Stimulated activated naive B cell treated with anti-CD40 and anti-IgM and Interleukin-4, amounts not matched to agents 10 μg/mL and 1 μg/mL and 100 μg/mL, for 72 hours (primary cell): ENCODE results near the gene P2RY12.

ENCODE experiments used
- ATAC-seq, 2 donors: fragments of 150-1000 bp; cut with Tn5 transposase; replicated peaks; 2 replicates each; pipeline ENCODE4 v1.10.0; 2021; ENCODE audit warnings: moderate library complexity in 1 of 2
- DNase-seq: peaks from one replicate; pipeline ENCODE4 v3.0.0; 2021
- H3K27ac Mint-ChIP-seq: one replicate; pipeline ENCODE4 v1.8.0; 2022; ENCODE audit warnings: mild to moderate bottlenecking, mixed read lengths
- H3K27me3 Mint-ChIP-seq, 2 donors: one replicate each; pipeline ENCODE4 v1.8.0; 2022; ENCODE audit warnings: mixed read lengths in 2 of 2
- H3K36me3 Mint-ChIP-seq, 2 donors: one replicate each; pipeline ENCODE4 v1.8.0; 2022; ENCODE audit warnings: mixed read lengths in 2 of 2, mild to moderate bottlenecking in 1 of 2
- H3K4me1 Mint-ChIP-seq, 2 donors: one replicate each; pipeline ENCODE4 v1.8.0; 2022; ENCODE audit warnings: mixed read lengths in 2 of 2, mild to moderate bottlenecking in 1 of 2
- H3K4me3 Mint-ChIP-seq, 2 donors: one replicate each; pipeline ENCODE4 v1.8.0; 2022; ENCODE audit warnings: mild to moderate bottlenecking in 2 of 2, mixed read lengths in 2 of 2, moderate library complexity in 1 of 2
- H3K9me3 Mint-ChIP-seq, 2 donors: one replicate each; pipeline ENCODE4 v1.8.0; 2022; ENCODE audit warnings: mixed read lengths in 2 of 2, mild to moderate bottlenecking in 1 of 2

Gene P2RY12

GRCh38 chr3:151316267-151316991, 68.1 kb downstream of the P2RY12 start, which contains the start of gene GPR87:
Gene GPR87 (minus strand): TSS chr3:151316820. CDS start chr3:151300100, 16,720 bp downstream.
- ATAC-seq, result no peak
- no peaks in the 10 kb centered on the region for H3K27me3 Mint-ChIP-seq
- no peak within 1 kb of the TSS for H3K27ac Mint-ChIP-seq
- no peaks in the 10 kb centered on the region for H3K9me3 Mint-ChIP-seq
- no peaks in the 10 kb centered on the region for H3K4me1 Mint-ChIP-seq
- no peak for DNase-seq
- no peaks in the 10 kb centered on the region for H3K36me3 Mint-ChIP-seq
- H3K4me3 Mint-ChIP-seq, result no peak within 1 kb of the TSS

- DNase-seq, result no peak
- Mint-ChIP-seq H3K36me3 (no peaks in the 10 kb centered on the region), H3K27ac (no peak overlapping the region), H3K9me3 (no peaks in the 10 kb centered on the region), H3K27me3 (no peaks in the 10 kb centered on the region), H3K4me3 (no peak overlapping the region), H3K4me1 (no peaks in the 10 kb centered on the region)
- ATAC-seq, result no peak
These were observed 68.7 kb downstream of the P2RY12 start for GRCh38 chr3:151315846-151316245.

- Mint-ChIP-seq H3K27ac (no peak overlapping the region), H3K9me3 (no peaks in the 10 kb centered on the region), H3K4me3 (no peak overlapping the region), H3K27me3 (no peaks in the 10 kb centered on the region), H3K4me1 (no peaks in the 10 kb centered on the region), H3K36me3 (no peaks in the 10 kb centered on the region)
- ATAC-seq, result no peak
- DNase-seq, result no peak
These were observed 69.4 kb downstream of the P2RY12 start for GRCh38 chr3:151315136-151315535.

GRCh38 chr3:151314593-151314992, 70.0 kb downstream of the P2RY12 start:
- H3K27me3 Mint-ChIP-seq, result no peaks in the 10 kb centered on the region
- no peak overlapping the region for H3K4me3 Mint-ChIP-seq
- DNase-seq (no peak), ATAC-seq (no peak)
- H3K4me1 Mint-ChIP-seq, result no peaks in the 10 kb centered on the region
- no peak overlapping the region for H3K27ac Mint-ChIP-seq
- H3K9me3 Mint-ChIP-seq, result no peaks in the 10 kb centered on the region
- H3K36me3 Mint-ChIP-seq, result no peaks in the 10 kb centered on the region

- no peak for ATAC-seq
- Mint-ChIP-seq H3K27me3 (no peaks in the 10 kb centered on the region), H3K36me3 (no peaks in the 10 kb centered on the region), H3K4me1 (no peaks in the 10 kb centered on the region), H3K9me3 (no peaks in the 10 kb centered on the region), H3K27ac (no peak overlapping the region), H3K4me3 (no peak overlapping the region)
- DNase-seq, result no peak
These were observed 70.4 kb downstream of the P2RY12 start for GRCh38 chr3:151314137-151314536.

GRCh38 chr3:151312972-151313371, 71.6 kb downstream of the P2RY12 start:
- Mint-ChIP-seq H3K4me1 (no peaks in the 10 kb centered on the region), H3K27me3 (no peaks in the 10 kb centered on the region), H3K9me3 (no peaks in the 10 kb centered on the region), H3K27ac (no peak overlapping the region), H3K4me3 (no peak overlapping the region), H3K36me3 (no peaks in the 10 kb centered on the region)
- DNase-seq (no peak), ATAC-seq (no peak)

GRCh38 chr3:151309566-151309965, 75.0 kb downstream of the P2RY12 start:
- Mint-ChIP-seq H3K36me3 (no peaks in the 10 kb centered on the region), H3K27me3 (no peaks in the 10 kb centered on the region), H3K4me3 (no peak overlapping the region), H3K4me1 (no peaks in the 10 kb centered on the region), H3K27ac (no peak overlapping the region), H3K9me3 (no peaks in the 10 kb centered on the region)
- no peak for ATAC-seq
- DNase-seq, result no peak

GRCh38 chr3:151307583-151308488, 76.7 kb downstream of the P2RY12 start:
- no peaks in the 10 kb centered on the region for H3K9me3 Mint-ChIP-seq
- H3K27me3 Mint-ChIP-seq, result peaks cover 0 to 7% of the 10 kb centered on the region in 2 donors
- no peaks in the 10 kb centered on the region for H3K4me1 Mint-ChIP-seq
- no peak overlapping the region for H3K4me3 Mint-ChIP-seq
- H3K27ac Mint-ChIP-seq, result no peak overlapping the region
- DNase-seq (no peak), ATAC-seq (no peak)
- H3K36me3 Mint-ChIP-seq, result no peaks in the 10 kb centered on the region

- no peak overlapping the region for H3K27ac Mint-ChIP-seq
- H3K36me3 Mint-ChIP-seq, result no peaks in the 10 kb centered on the region
- peaks cover 0 to 10% of the 10 kb centered on the region in 2 donors for H3K27me3 Mint-ChIP-seq
- H3K4me3 Mint-ChIP-seq, result no peak overlapping the region
- no peak for DNase-seq
- H3K9me3 Mint-ChIP-seq, result no peaks in the 10 kb centered on the region
- H3K4me1 Mint-ChIP-seq, result no peaks in the 10 kb centered on the region
- ATAC-seq, result no peak
These were observed 77.4 kb downstream of the P2RY12 start for GRCh38 chr3:151307131-151307530.

GRCh38 chr3:151306168-151306810, 78.3 kb downstream of the P2RY12 start:
- no peaks in the 10 kb centered on the region for H3K9me3 Mint-ChIP-seq
- H3K4me1 Mint-ChIP-seq, result no peaks in the 10 kb centered on the region
- no peak for ATAC-seq
- no peak for DNase-seq
- H3K27ac Mint-ChIP-seq, result no peak overlapping the region
- H3K36me3 Mint-ChIP-seq, result no peaks in the 10 kb centered on the region
- no peak overlapping the region for H3K4me3 Mint-ChIP-seq
- H3K27me3 Mint-ChIP-seq, result peaks cover 0 to 10% of the 10 kb centered on the region in 2 donors

- Mint-ChIP-seq H3K4me3 (no peak overlapping the region), H3K9me3 (no peaks in the 10 kb centered on the region), H3K27me3 (peaks cover 0 to 10% of the 10 kb centered on the region in 2 donors), H3K36me3 (no peaks in the 10 kb centered on the region), H3K4me1 (no peaks in the 10 kb centered on the region), H3K27ac (no peak overlapping the region)
- DNase-seq, result no peak
- no peak for ATAC-seq
These were observed 78.8 kb downstream of the P2RY12 start for GRCh38 chr3:151305775-151306151.

GRCh38 chr3:151305060-151305774, 79.3 kb downstream of the P2RY12 start:
- H3K36me3 Mint-ChIP-seq, result no peaks in the 10 kb centered on the region
- no peaks in the 10 kb centered on the region for H3K4me1 Mint-ChIP-seq
- ATAC-seq, result no peak
- no peaks in the 10 kb centered on the region for H3K9me3 Mint-ChIP-seq
- H3K27me3 Mint-ChIP-seq, result peaks cover 0 to 10% of the 10 kb centered on the region in 2 donors
- no peak overlapping the region for H3K4me3 Mint-ChIP-seq
- no peak overlapping the region for H3K27ac Mint-ChIP-seq
- no peak for DNase-seq

GRCh38 chr3:151303751-151304150, 80.8 kb downstream of the P2RY12 start:
- Mint-ChIP-seq H3K9me3 (no peaks in the 10 kb centered on the region), H3K4me1 (no peaks in the 10 kb centered on the region), H3K36me3 (no peaks in the 10 kb centered on the region), H3K4me3 (no peak overlapping the region), H3K27me3 (peaks cover 0 to 10% of the 10 kb centered on the region in 2 donors), H3K27ac (no peak overlapping the region)
- no peak for ATAC-seq
- no peak for DNase-seq

- no peaks in the 10 kb centered on the region for H3K9me3 Mint-ChIP-seq
- H3K4me3 Mint-ChIP-seq, result no peak overlapping the region
- H3K36me3 Mint-ChIP-seq, result no peaks in the 10 kb centered on the region
- no peak overlapping the region for H3K27ac Mint-ChIP-seq
- peaks cover 0 to 10% of the 10 kb centered on the region in 2 donors for H3K27me3 Mint-ChIP-seq
- DNase-seq, result no peak
- no peak for ATAC-seq
- no peaks in the 10 kb centered on the region for H3K4me1 Mint-ChIP-seq
These were observed 82.8 kb downstream of the P2RY12 start for GRCh38 chr3:151301787-151302186.
